Adrenal gland (tissue), 12 donors: Measurements from ENCODE around the gene SPC25. TPM values are rescaled to one million over a fixed set of nuclear protein-coding genes. Genes with fewer than 3 reads are reported as not detected.
A peak's percentile ranks its signal among the peaks of the same experiment; 100 is the strongest.

Experiments
- DNase-seq, 7 donors: peaks; one replicate each; pipeline ENCODE4 v3.0.0-alpha.2; 2019 to 2020
- H3K27ac ChIP-seq, 5 donors: fragments of 200-600 bp; sonication (generic) in 4 of 5; 1 replicate in 3 of 5; 2 replicates in 2 of 5; pipeline versions ENCODE4 v1.5.1 to v1.8.0; 2016 to 2020; ENCODE audit warnings: mild to moderate bottlenecking in 1 of 5
- H3K27me3 ChIP-seq: fragments of 200-600 bp; 2 replicates; pipeline ENCODE4 v1.8.0; 2021
- H3K36me3 ChIP-seq, 2 donors: fragments of 200-600 bp; replicated peaks in 1 of 2; 1 replicate in 1 of 2; 2 replicates in 1 of 2; pipeline versions ENCODE4 v1.5.1 to v1.8.0; 2018 to 2022
- H3K4me1 ChIP-seq, 2 donors: fragments of 200-600 bp; replicated peaks in 1 of 2; 1 replicate in 1 of 2; 2 replicates in 1 of 2; pipeline versions ENCODE4 v1.5.1 to v1.8.0; 2018 to 2021
- H3K4me3 ChIP-seq, 4 donors: fragments of 200-600 bp; sonication (generic) in 3 of 4; one replicate each; pipeline ENCODE4 v1.5.1; 2016 to 2018
- H3K9me3 ChIP-seq, 3 donors: fragments of 200-600 bp; sonication (generic) in 1 of 3; replicated peaks in 1 of 3; 1 replicate in 2 of 3; 2 replicates in 1 of 3; pipeline versions ENCODE4 v1.5.1 to v1.8.0; 2016 to 2021
- POLR2A ChIP-seq, 2 donors: fragments of 450-650 bp; IDR thresholded peaks; one replicate each; pipeline ENCODE4 v1.6.1; 2017; ENCODE audit warnings: antibody characterized with exemption in 2 of 2, mild to moderate bottlenecking in 2 of 2, moderate library complexity in 1 of 2
- WGBS, 4 donors: extraction: QIAGEN DNeasy Blood & Tissue Kit in 2 of 4; methylation state at CpG; one replicate each; pipeline versions ENCODE4 v1.1.5 to v1.1.7; 2013 to 2017; 5-methylcytosine and 5-hydroxymethylcytosine counted together
- intact Hi-C, 2 donors: fragments of 100-400 bp; cut with DNase I; formaldehyde crosslinking; loops; one replicate each; pipeline versions ENCODE4 v1.14.1 to v1.15.0; 2022 to 2023
- polyA plus RNA-seq, 3 donors: library from polyadenylated mRNA; stranded (reverse); fragments of 200-250 nt in 2 of 3; fragments of 350-450 nt in 1 of 3; fragmentation: Illumina TruSeq in 1 of 3; extraction: RNeasy Lipid Tissue Mini Kit (QIAGEN cat#74804) in 1 of 3; gene quantifications; one replicate each; pipeline ENCODE4 v1.2.3, GENCODE V29; 2013 to 2014
- total RNA-seq, 9 donors: library from RNA; depleted of rRNA in 4 of 9; stranded (reverse); fragments of >200 nt in 4 of 9; fragments of 120-200 nt in 1 of 9; fragmentation: NEBNext Ultra II Directional in 1 of 9; extraction: Animal tissue kit (Norgen Biotek cat#: 25700) in 1 of 9; gene quantifications; one replicate each; pipeline versions ENCODE4 v1.1.0 to v1.2.4, GENCODE V29; 2013 to 2023
- TF ChIP-seq, protein P1 (sequence below), 6 experiments: fragments of 450-650 bp in 4 of 6; fragments of 200-600 bp in 2 of 6; sonication (generic) in 1 of 6; IDR thresholded peaks; 1 replicate in 5 of 6; 2 replicates in 1 of 6; pipeline versions ENCODE4 v1.5.1 to v1.8.0; 2016 to 2021; ENCODE audit warnings: antibody characterized with exemption in 6 of 6, mild to moderate bottlenecking in 2 of 6, moderate library complexity in 1 of 6
- donor health status: healthy with polysubstance abuse.
- donor health status: Bipolar disorder and iron deficiency.
- donor health status: DM: yes; HTN: yes; CAD: no.
- donor health status: DM: no; HTN: no; CAD: no.
- donor health status: DM: no; HTN: no; CAD: no.
- donor health status: DM: yes; HTN: yes; CAD: no.

SPC25 gene
- total and polyA plus RNA-seq, 12 donors, result 0.38 to 8.6 (median 1.3) TPM; not detected in 2

DNA sequence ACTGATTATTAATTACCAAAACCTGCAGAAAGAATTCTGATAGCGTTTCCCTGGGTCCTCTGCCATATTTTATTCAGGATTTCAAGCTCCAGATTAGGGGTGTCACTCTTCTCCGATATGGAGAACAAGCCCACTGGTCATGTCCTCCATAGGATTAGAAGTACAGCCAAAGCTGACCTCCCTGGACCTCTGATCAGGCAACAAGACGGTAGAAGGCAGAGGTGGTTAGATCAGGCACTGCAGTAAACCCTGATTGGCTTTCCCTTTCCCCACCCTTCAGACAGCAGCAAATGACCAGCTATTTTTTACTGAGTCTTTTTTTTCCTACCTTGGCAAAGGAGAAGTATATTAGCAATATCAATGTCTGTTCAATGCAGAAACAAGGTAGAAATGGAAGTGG is 37.7 kb downstream of the SPC25 start:
- no peak for DNase-seq
- Histone ChIP-seq H3K4me1 (peaks cover 4 to 7% of the 10 kb centered on the region in 2 donors), H3K9me3 (no peaks in the 10 kb centered on the region), H3K27ac (no peak overlapping the region), H3K27me3 (no peaks in the 10 kb centered on the region), H3K36me3 (no peaks in the 10 kb centered on the region), H3K4me3 (no peak overlapping the region)
- 33 to 60% (median 44%) methylated on average over 3 of the region's 3 CpGs for WGBS, 4 donors
- TF ChIP-seq, protein P1, sequence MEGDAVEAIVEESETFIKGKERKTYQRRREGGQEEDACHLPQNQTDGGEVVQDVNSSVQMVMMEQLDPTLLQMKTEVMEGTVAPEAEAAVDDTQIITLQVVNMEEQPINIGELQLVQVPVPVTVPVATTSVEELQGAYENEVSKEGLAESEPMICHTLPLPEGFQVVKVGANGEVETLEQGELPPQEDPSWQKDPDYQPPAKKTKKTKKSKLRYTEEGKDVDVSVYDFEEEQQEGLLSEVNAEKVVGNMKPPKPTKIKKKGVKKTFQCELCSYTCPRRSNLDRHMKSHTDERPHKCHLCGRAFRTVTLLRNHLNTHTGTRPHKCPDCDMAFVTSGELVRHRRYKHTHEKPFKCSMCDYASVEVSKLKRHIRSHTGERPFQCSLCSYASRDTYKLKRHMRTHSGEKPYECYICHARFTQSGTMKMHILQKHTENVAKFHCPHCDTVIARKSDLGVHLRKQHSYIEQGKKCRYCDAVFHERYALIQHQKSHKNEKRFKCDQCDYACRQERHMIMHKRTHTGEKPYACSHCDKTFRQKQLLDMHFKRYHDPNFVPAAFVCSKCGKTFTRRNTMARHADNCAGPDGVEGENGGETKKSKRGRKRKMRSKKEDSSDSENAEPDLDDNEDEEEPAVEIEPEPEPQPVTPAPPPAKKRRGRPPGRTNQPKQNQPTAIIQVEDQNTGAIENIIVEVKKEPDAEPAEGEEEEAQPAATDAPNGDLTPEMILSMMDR (IDR thresholded peaks at IDR 0.05), result no peak
- no peak for TF ChIP-seq POLR2A (IDR thresholded peaks at IDR 0.05)
- intact Hi-C loops, result no loop called here

DNA sequence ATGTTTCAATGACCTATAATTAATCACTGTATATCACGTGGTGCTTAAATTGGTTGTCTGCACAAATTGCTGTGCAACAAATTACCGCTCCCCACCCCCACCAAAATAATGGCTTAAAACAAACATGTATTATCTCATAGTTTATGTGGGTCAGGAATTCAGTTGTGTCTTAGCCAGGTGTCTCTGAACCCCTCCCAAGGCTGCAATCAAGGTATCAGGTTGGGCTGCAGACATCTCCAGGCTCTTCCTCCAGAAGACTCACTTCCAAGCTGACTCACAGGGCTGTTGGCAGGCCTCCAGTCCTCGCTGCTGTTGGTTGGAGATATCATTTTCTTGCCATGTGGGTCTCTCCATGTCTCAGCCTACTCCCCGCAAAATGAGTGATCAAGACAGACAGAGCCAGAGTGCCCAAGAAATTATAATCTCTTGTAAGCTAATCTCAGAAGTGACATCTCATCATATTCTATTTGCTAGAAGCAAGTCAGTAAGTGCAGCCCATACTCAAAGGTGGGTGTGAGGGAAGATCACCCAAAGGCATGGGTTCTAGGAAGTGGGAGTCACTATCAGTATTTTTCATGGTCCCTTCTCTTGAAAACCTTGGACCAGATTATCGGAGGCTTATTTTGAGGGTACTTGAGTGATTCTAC is 38.4 kb downstream of the SPC25 start:
- intact Hi-C loops, result no loop called here
- no peak for TF ChIP-seq POLR2A (IDR thresholded peaks at IDR 0.05)
- TF ChIP-seq, protein P1 (IDR thresholded peaks at IDR 0.05), result no peak
- no peaks in the 10 kb centered on the region for H3K27me3 ChIP-seq
- DNase-seq, result peak; percentile 53 to 77 (median 73)
- 57 to 69% (median 66%) methylated on average over 5 of the region's 5 CpGs for WGBS, 4 donors
- H3K9me3 ChIP-seq, result no peaks in the 10 kb centered on the region
- no peak overlapping the region for H3K27ac ChIP-seq
- H3K4me3 ChIP-seq, result no peak overlapping the region
- H3K4me1 ChIP-seq, result peaks cover 4 to 7% of the 10 kb centered on the region in 2 donors
- no peaks in the 10 kb centered on the region for H3K36me3 ChIP-seq

DNA sequence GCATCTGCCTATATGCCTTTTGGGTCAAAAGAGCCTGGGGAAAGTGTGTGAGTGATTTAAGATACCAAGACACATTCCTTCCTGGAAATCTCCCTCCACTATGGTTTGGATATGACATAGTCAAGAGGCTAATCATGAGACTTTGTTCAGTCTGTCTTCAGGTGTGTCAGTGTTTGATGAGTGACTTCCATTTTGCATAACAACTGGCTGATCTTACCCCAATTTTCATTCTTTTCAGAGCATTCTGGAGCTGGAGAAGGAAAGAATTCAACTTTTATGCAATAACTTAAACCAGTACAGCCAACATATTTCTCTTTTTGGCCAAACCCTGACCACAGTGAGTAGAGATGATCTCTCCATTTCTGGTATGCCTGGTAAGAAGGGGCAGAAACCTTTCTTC is 39.4 kb downstream of the SPC25 start:
- H3K4me1 ChIP-seq, result peaks cover 4 to 7% of the 10 kb centered on the region in 2 donors
- H3K9me3 ChIP-seq, result no peaks in the 10 kb centered on the region
- H3K36me3 ChIP-seq, result no peaks in the 10 kb centered on the region
- intact Hi-C loops, result no loop called here
- no peak for DNase-seq
- H3K4me3 ChIP-seq, result no peak overlapping the region
- no peaks in the 10 kb centered on the region for H3K27me3 ChIP-seq
- H3K27ac ChIP-seq, result no peak overlapping the region
- no peak for TF ChIP-seq POLR2A (IDR thresholded peaks at IDR 0.05)
- TF ChIP-seq, protein P1 (IDR thresholded peaks at IDR 0.05), result no peak

DNA sequence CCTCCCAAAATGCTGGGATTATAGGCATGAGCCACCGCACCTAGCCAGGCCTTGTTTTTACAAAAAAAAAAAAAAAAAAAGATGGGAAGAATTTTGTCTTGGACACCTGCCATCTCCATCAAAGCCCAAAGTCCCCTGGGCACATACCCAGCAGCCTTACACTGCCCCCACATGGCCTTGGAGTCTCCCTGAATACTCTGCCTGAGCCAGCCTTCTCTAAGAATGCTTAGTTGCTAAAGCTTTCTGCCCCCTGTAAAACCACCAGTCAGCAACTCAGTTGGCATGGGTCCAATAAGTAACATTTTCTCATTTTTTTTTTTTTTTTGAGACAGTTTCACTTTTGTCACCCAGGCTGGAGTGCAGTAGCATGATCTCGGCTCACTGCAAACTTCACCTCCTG is 40.6 kb downstream of the SPC25 start:
- H3K9me3 ChIP-seq, result no peaks in the 10 kb centered on the region
- H3K4me1 ChIP-seq, result peaks cover 4 to 7% of the 10 kb centered on the region in 2 donors
- intact Hi-C loops, result loop anchor here (10.0 kb wide), 1 partner anchor 75 kb away; no protein-coding TSS in a partner anchor
- H3K27me3 ChIP-seq, result no peaks in the 10 kb centered on the region
- no peak overlapping the region for H3K4me3 ChIP-seq
- H3K27ac ChIP-seq, result peak overlapping the region in 1 of 5 donors; percentile 27
- peak; percentile 52 to 86 (median 83) for DNase-seq
- 16 to 58% (median 24%) methylated on average over 2 of the region's 2 CpGs for WGBS, 4 donors
- no peak for TF ChIP-seq POLR2A (IDR thresholded peaks at IDR 0.05)
- TF ChIP-seq, protein P1 (IDR thresholded peaks at IDR 0.05), result peak in 5 of 6 experiments; percentile 27 to 48 (median 40)
- H3K36me3 ChIP-seq, result no peaks in the 10 kb centered on the region
